GM23338 (cell line): Measurements from ENCODE around the gene CTRB2. TPM values are rescaled to one million over a fixed set of nuclear protein-coding genes. Genes with fewer than 3 reads are reported as not detected.

Experiments used
- ATAC-seq: fragments of 200-7000 bp; cut with Tn5 transposase; 3 replicates; pipeline ENCODE4 v1.9.1; 2020
- DNase-seq: peaks from one replicate; pipeline ENCODE4 v3.0.0-alpha.2; 2015; ENCODE audit warnings: low spot score
- H2AFZ ChIP-seq: fragments of 200-600 bp; sonication (generic); 2 replicates; pipeline ENCODE4 v1.8.0; 2016; ENCODE audit warnings: antibody characterized with exemption, mild to moderate bottlenecking, moderate library complexity
- H3F3A ChIP-seq: fragments of 200-600 bp; sonication (generic); replicated peaks from 2 replicates; pipeline ENCODE4 v1.8.0; 2017; ENCODE audit warnings: antibody characterized with exemption, mixed run types, low read depth
- H3K27ac ChIP-seq: fragments of 200-600 bp; sonication (generic); 2 replicates; pipeline ENCODE4 v1.6.1; 2016; ENCODE audit warnings: low read depth
- H3K27me3 ChIP-seq: fragments of 200-600 bp; sonication (generic); 2 replicates; pipeline ENCODE4 v1.8.0; 2016; ENCODE audit warnings: mild to moderate bottlenecking, mixed run types, moderate library complexity; ENCODE audit not compliant: insufficient read depth
- H3K36me3 ChIP-seq: fragments of 200-600 bp; sonication (generic); 2 replicates; pipeline ENCODE4 v1.8.0; 2016; ENCODE audit warnings: mild to moderate bottlenecking; ENCODE audit not compliant: insufficient read depth
- H3K4me1 ChIP-seq: fragments of 200-600 bp; sonication (generic); 2 replicates; pipeline ENCODE4 v1.8.0; 2016; ENCODE audit warnings: mild to moderate bottlenecking, moderate library complexity; ENCODE audit not compliant: insufficient read depth
- H3K4me2 ChIP-seq: fragments of 200-600 bp; sonication (generic); 2 replicates; pipeline ENCODE4 v1.7.1; 2017; ENCODE audit warnings: mixed run types
- H3K4me3 ChIP-seq: fragments of 200-600 bp; sonication (generic); 2 replicates; pipeline ENCODE4 v1.6.1; 2016; ENCODE audit warnings: mixed run types
- H3K79me2 ChIP-seq: fragments of 200-600 bp; sonication (generic); replicated peaks from 2 replicates; pipeline ENCODE4 v1.8.0; 2017; ENCODE audit warnings: mild to moderate bottlenecking; ENCODE audit not compliant: insufficient read depth
- H3K9me2 ChIP-seq: fragments of 200-600 bp; sonication (generic); 2 replicates; pipeline ENCODE4 v1.8.0; 2017; ENCODE audit not compliant: insufficient read depth
- H4K20me1 ChIP-seq: fragments of 200-600 bp; sonication (generic); replicated peaks from 2 replicates; pipeline ENCODE4 v1.8.0; 2017; ENCODE audit warnings: mild to moderate bottlenecking; ENCODE audit not compliant: insufficient read depth
- H3K27ac Mint-ChIP-seq: 2 replicates; pipeline ENCODE4 v1.8.0; 2020; ENCODE audit warnings: inconsistent platforms, mild to moderate bottlenecking, moderate library complexity, mixed read lengths
- H3K27me3 Mint-ChIP-seq: 3 replicates; pipeline ENCODE4 v1.8.0; 2022; ENCODE audit warnings: low read depth, mild to moderate bottlenecking, moderate library complexity, mixed read lengths, inconsistent platforms; ENCODE audit not compliant: insufficient read depth, poor library complexity
- H3K36me3 Mint-ChIP-seq: 3 replicates; pipeline ENCODE4 v1.8.0; 2021; ENCODE audit warnings: low read depth, mild to moderate bottlenecking, inconsistent platforms, moderate library complexity, mixed read lengths
- H3K4me1 Mint-ChIP-seq: 3 replicates; pipeline ENCODE4 v1.8.0; 2020; ENCODE audit warnings: mild to moderate bottlenecking, inconsistent platforms, mixed read lengths
- H3K4me3 Mint-ChIP-seq: 3 replicates; pipeline ENCODE4 v1.8.0; 2021; ENCODE audit warnings: moderate library complexity, mild to moderate bottlenecking, inconsistent platforms, mixed read lengths
- H3K9me3 Mint-ChIP-seq: 3 replicates; pipeline ENCODE4 v1.8.0; 2020; ENCODE audit warnings: moderate library complexity, mild to moderate bottlenecking, inconsistent platforms, mixed read lengths
- NANOG ChIP-seq: IDR thresholded peaks from 2 replicates; pipeline ENCODE4 v1.6.1; 2016; ENCODE audit warnings: antibody characterized with exemption, borderline replicate concordance
- POLR2AphosphoS5 ChIP-seq: IDR thresholded peaks from 2 replicates; pipeline ENCODE4 v1.6.1; 2016; ENCODE audit warnings: antibody characterized with exemption, low read depth
- REST ChIP-seq: IDR thresholded peaks from one replicate; pipeline ENCODE4 v1.6.1; 2018; ENCODE audit warnings: antibody characterized with exemption; ENCODE audit not compliant: unreplicated experiment
- ZNF462 ChIP-seq: fragments of 250-450 bp; sonication (Bioruptor Pico); IDR thresholded peaks from 2 replicates; pipeline ENCODE4 v1.5.0; 2020; ENCODE audit warnings: mild to moderate bottlenecking, moderate library complexity
- polyA plus RNA-seq: library from polyadenylated mRNA; unstranded; fragments of >200 nt; fragmentation: Nextera tagmentation; extraction: Ambion mirVana; gene quantifications from 2 replicates; pipeline ENCODE4 v1.2.1, GENCODE V29; 2016
- total RNA-seq: library from RNA; depleted of rRNA; stranded (reverse); fragments of >200 nt; shearing (Covaris generic); gene quantifications from 2 replicates; pipeline ENCODE4 v1.2.3, GENCODE V29; 2014

Gene CTRB2
- total and polyA plus RNA-seq, 2 experiments from 2014 or later, result not detected

- no peaks in the 10 kb centered on the region for H3F3A ChIP-seq
- H3K4me3 ChIP-seq, result no peak overlapping the region
- H3K27ac Mint-ChIP-seq, result no peak overlapping the region
- no peaks in the 10 kb centered on the region for H3K27me3 ChIP-seq
- ATAC-seq (no peak), DNase-seq (no peak)
- no peaks in the 10 kb centered on the region for H3K9me2 ChIP-seq
- H3K36me3 Mint-ChIP-seq, result no peaks in the 10 kb centered on the region
- peaks cover 4% of the 10 kb centered on the region for H3K9me3 Mint-ChIP-seq
- H3K4me1 Mint-ChIP-seq, result no peaks in the 10 kb centered on the region
- H3K4me3 Mint-ChIP-seq, result no peak overlapping the region
- no peak for TF ChIP-seq NANOG
- no peak for TF ChIP-seq ZNF462 (CRISPR knock-in tag)
- no peak for TF ChIP-seq REST
- no peak for TF ChIP-seq POLR2AphosphoS5
- H2AFZ ChIP-seq, result 0 out of 2 replicates have a peak overlapping the region, but pooled peaks have one; percentile 6
- no peak overlapping the region for H3K27ac ChIP-seq
- H3K27me3 Mint-ChIP-seq, result peaks cover 6% of the 10 kb centered on the region
- no peaks in the 10 kb centered on the region for H4K20me1 ChIP-seq
- H3K4me1 ChIP-seq, result no peaks in the 10 kb centered on the region
- H3K79me2 ChIP-seq, result no peaks in the 10 kb centered on the region
- no peak overlapping the region for H3K4me2 ChIP-seq
- H3K36me3 ChIP-seq, result peaks cover 3% of the 10 kb centered on the region; the same call in 1 of the 2 replicates
Observed at GRCh38 chr16:75181630-75182029, 25.3 kb downstream of the CTRB2 start.
